GM11168 (cell line): ENCODE measurements around the gene OR5AL1.
"Not testable (repeated sequence)": the region's sequence is repeated elsewhere in the genome, so short reads cannot be mapped to it uniquely, and the experiment has no call there.

ENCODE experiments used
- in situ Hi-C: fragments of 300-500 bp; cut with MboI; formaldehyde crosslinking; loops from one replicate; pipeline ENCODE4 v1.12.0; 2022; ENCODE audit warnings: low sequenced_read_pairs; ENCODE audit not compliant: unreplicated experiment

OR5AL1 gene

GRCh38 chr11:56412396-56412795, at the start of gene OR5AL1:
TSS of gene OR5AL1 (plus strand) at chr11:56412696.
- in situ Hi-C loops = no loop called here

- in situ Hi-C loops = no loop called here
Measured at GRCh38 chr11:56375324-56375723, 37.2 kb upstream of the OR5AL1 start, which contains the start of gene OR8U1. TSS of gene OR8U1 (plus strand) at chr11:56375624. CDS start at chr11:56375624, 0 bp downstream.

GRCh38 chr11:56380120-56380519, 32.4 kb upstream of the OR5AL1 start:
- in situ Hi-C loops = no loop called here

DNA sequence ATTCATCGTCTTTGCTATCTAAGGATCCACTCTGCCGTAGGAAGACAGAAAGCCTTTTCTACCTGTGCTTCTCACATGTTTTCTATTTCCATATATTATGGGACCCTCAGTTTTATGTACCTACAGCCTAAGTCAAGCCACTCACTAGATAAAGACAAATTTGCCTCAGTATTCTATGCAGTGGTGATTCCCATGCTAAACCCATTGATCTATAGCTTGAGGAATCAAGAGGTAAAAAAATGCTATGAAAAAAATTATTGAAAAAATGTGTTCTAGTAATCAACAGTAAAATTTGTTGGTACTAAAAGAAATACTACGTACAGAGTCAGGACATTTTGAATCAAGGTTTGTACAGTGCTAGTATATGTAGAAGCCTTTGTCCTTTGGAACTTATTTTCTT, 18.1 kb upstream of the OR5AL1 start:
- in situ Hi-C loops = no loop called here

DNA sequence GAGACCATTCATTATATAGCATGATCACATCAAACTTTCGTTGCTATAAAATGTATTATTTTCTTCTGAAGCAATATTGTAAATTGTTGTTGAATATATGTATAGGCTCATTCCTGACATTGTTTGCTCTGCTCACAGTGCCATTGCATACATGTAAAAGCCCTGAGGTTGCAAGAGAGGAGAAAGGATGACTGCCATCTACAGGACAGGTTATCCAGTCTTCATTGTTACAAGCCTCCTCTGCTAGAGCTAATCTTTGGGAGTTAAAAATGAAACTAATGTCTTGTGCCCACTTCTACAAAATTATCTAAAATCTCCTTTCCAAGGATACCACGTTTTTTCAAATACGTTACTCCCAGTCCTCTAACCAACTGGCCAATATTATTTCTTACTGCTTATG, 16.4 kb upstream of the OR5AL1 start:
- in situ Hi-C loops = no loop called here

DNA sequence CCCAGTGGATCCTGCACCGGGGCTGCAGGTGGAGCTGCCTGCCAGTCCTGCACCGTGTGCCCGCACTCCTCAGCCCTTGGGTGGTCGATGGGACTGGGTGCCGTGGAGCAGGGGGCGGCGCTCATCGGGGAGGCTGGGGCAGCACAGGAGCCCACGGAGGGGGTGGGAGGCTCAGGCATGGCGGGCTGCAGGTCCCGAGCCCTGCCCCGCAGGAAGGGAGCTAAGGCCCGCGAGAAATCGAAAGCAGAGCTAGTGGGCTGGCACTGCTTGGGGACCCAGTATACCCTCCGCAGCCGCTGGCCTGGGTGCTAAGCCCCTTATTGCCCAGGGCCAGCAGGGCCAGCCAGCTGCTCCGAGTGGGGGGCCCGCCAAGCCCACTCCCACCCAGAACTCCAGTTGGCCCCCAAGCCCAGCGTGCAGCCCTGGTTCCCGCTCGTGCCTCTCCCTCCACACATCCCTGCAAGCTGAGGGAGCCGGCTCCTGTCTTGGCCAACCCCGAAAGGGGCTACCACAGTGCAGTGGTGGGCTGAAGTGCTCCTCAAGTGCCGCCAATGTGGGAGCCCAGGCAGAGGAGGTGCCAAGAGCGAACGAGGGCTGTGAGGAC, 10.5 kb upstream of the OR5AL1 start:
- in situ Hi-C loops = not testable (repeated sequence)

DNA sequence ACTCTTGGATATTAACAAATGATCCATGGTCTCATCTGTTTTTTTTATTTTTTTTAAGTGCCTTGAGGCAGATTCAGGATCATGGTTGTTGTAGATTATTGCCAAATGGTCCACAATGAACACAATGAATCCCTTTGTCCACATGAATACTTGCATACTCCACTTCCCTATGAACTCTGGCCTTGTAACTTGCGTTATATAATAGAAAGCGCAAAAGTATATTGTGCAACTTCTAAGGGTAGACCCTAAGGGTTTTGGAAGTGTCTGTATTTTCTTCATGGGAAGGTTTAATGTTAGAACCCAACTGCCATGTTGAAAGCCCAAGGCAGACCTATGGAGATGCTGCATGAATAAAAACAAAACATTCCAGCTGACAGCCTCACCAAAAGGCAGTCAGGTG, 8.1 kb upstream of the OR5AL1 start:
- in situ Hi-C loops = no loop called here

DNA sequence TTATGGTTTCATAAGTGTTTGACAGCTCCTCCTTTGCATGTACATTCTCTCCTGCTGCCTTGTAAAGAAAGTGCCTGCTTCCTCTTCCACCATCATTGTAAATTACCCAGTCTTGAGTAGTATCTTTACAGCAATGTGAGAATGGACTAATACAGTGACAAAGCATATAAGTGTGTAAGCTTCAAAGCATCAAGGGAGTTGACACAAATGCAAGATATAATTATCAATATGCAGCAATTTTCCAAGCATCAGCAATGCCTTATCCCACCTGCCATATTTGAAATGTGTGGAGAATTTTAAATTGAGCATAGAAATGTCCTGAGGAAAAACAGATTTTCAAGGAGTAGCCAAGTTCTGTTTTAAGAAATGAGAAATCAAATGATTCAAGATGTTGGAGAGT, 1.7 kb upstream of the OR5AL1 start:
- in situ Hi-C loops = no loop called here

DNA sequence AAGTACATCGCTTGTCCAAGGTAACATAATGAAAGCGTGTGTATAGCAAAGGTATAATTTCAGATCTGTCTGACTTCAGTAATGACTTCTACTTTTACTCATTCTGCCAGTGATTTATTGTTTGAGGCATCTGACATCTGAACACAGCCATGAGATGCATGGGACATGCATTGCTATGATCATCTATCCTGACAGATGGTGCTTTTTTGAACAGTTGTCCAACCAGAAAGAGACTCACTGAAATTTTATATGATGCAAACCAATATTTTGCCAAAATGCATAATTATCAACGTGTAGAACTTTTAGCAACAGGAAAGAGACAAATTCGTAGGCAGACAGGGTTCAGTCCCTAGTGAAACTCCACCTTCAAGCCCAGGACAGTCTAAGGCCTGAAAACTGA, 41.0 kb downstream of the OR5AL1 start:
- in situ Hi-C loops = no loop called here

GRCh38 chr11:56457076-56457475, 44.6 kb downstream of the OR5AL1 start:
- in situ Hi-C loops = no loop called here
